ENCODE data around the gene CNOT4.

- TF ChIP-seq CTCF (IDR thresholded peaks at IDR 0.05; ENCODE audit: low read depth, low read length), result no peak
- no peak for TF ChIP-seq EZH2phosphoT487 (IDR thresholded peaks at IDR 0.05; ENCODE audit: low read depth)
Observed at GRCh38 chr7:135449436-135449835, 60.5 kb downstream of the CNOT4 start.
